Endothelial cell of umbilical vein (primary cell): Measurements from ENCODE around the gene ALDH1A3. TPM values are rescaled to one million over a fixed set of nuclear protein-coding genes. Genes with fewer than 3 reads are reported as not detected.

Experiments
- BruUV-seq: library from RNA; stranded (reverse); fragments of 400-500 nt; replicated peaks from 2 replicates; lab custom pipeline; 2021; lab: Mats Ljungman, UMichigan
- CTCF ChIA-PET: fragments of 300-600, 350-600 bp; sonication (Branson Sonifier 250); formaldehyde crosslinking; loops from one replicate; lab custom pipeline; 2021; ENCODE audit warnings: antibody characterized with exemption, inconsistent platforms; lab: Charles Lee
- POLR2A ChIA-PET: fragments of 300-600, 350-600 bp; sonication (Branson Sonifier 250); formaldehyde crosslinking; loops from one replicate; lab custom pipeline; 2021; ENCODE audit warnings: antibody characterized with exemption, inconsistent platforms; lab: Charles Lee
- DNase-seq: peaks from one replicate; pipeline ENCODE4 v3.0.0-alpha.2; 2011; ENCODE audit warnings: low read depth, low spot score
- FAIRE-seq: peaks from 2 replicates; lab custom pipeline; 2011; peaks lifted over from hg19 to GRCh38; lab: Jason Lieb, UNC
- H2AFZ ChIP-seq: 2 replicates; pipeline ENCODE4 v1.6.0; 2012; ENCODE audit warnings: low read depth, low read length, control low read depth, inconsistent platforms
- H3K27ac ChIP-seq: 2 replicates; pipeline ENCODE4 v1.5.1; 2011; ENCODE audit warnings: low read depth, mild to moderate bottlenecking, control low read depth, low read length, moderate library complexity; ENCODE audit not compliant: insufficient read depth
- H3K27me3 ChIP-seq, 2 experiments: 2 replicates each; pipeline versions ENCODE4 v1.6.0 to v1.6.1; 2011; ENCODE audit warnings: low read length in 2 of 2, mixed read lengths in 1 of 2; ENCODE audit not compliant: control insufficient read depth in 2 of 2, insufficient read depth in 2 of 2
- H3K36me3 ChIP-seq, 2 experiments: 2 replicates in 1 of 2; 3 replicates in 1 of 2; pipeline ENCODE4 v1.5.1; 2011; ENCODE audit warnings: low read length in 2 of 2, mild to moderate bottlenecking in 1 of 2, moderate library complexity in 1 of 2; ENCODE audit not compliant: control insufficient read depth in 2 of 2, insufficient read depth in 2 of 2; ENCODE audit errors: extremely low read depth in 1 of 2
- H3K4me1 ChIP-seq: 3 replicates; pipeline ENCODE4 v1.5.1; 2011; ENCODE audit warnings: mild to moderate bottlenecking, low read length; ENCODE audit not compliant: control insufficient read depth, insufficient read depth; ENCODE audit errors: extremely low read depth
- H3K4me2 ChIP-seq: 2 replicates; pipeline ENCODE4 v1.6.1; 2011; ENCODE audit warnings: low read length, control low read depth, mixed read lengths; ENCODE audit not compliant: insufficient read depth
- H3K4me3 ChIP-seq, 3 experiments: fragments of 200-600 bp in 1 of 3; sonication (generic), shearing (Covaris generic) in 1 of 3; replicated peaks in 1 of 3; 2 replicates each; pipeline ENCODE4 v1.5.1; 2011 to 2016; ENCODE audit warnings: control low read depth in 3 of 3, low read length in 3 of 3, mild to moderate bottlenecking in 2 of 3, inconsistent platforms in 1 of 3, low read depth in 1 of 3, moderate library complexity in 1 of 3; ENCODE audit not compliant: insufficient read depth in 1 of 3
- H3K79me2 ChIP-seq: 2 replicates; pipeline ENCODE4 v1.6.0; 2012; ENCODE audit warnings: low read length, inconsistent platforms; ENCODE audit not compliant: control insufficient read depth, insufficient read depth
- H3K9ac ChIP-seq: replicated peaks from 2 replicates; pipeline ENCODE3; 2011; ENCODE audit warnings: low read length, control low read depth; ENCODE audit not compliant: insufficient read depth; ENCODE audit errors: extremely low read depth
- H3K9me1 ChIP-seq: replicated peaks from 3 replicates; pipeline ENCODE4 v1.6.0; 2011; ENCODE audit warnings: mild to moderate bottlenecking, low read length; ENCODE audit not compliant: control insufficient read depth, insufficient read depth; ENCODE audit errors: extremely low read depth
- H3K9me3 ChIP-seq: replicated peaks from 2 replicates; pipeline ENCODE4 v1.5.1; 2012; ENCODE audit warnings: low read length, inconsistent platforms; ENCODE audit not compliant: control insufficient read depth, insufficient read depth
- H4K20me1 ChIP-seq: replicated peaks from 2 replicates; pipeline ENCODE3; 2011; ENCODE audit warnings: mild to moderate bottlenecking, low read length; ENCODE audit not compliant: control insufficient read depth, insufficient read depth; ENCODE audit errors: extremely low read depth
- EZH2 ChIP-seq: IDR thresholded peaks from 2 replicates; pipeline ENCODE4 v1.6.1; 2012; ENCODE audit warnings: borderline replicate concordance, low read depth, mild to moderate bottlenecking, moderate library complexity, low read length, inconsistent platforms; ENCODE audit not compliant: severe bottlenecking
- FOS ChIP-seq: IDR thresholded peaks from 2 replicates; pipeline ENCODE4 v1.6.1; 2011; ENCODE audit warnings: mild to moderate bottlenecking, low read length, moderate library complexity, borderline replicate concordance; ENCODE audit not compliant: insufficient read depth
- GATA2 ChIP-seq: IDR thresholded peaks from 2 replicates; pipeline ENCODE4 v1.7.0; 2011; ENCODE audit warnings: low read depth, mild to moderate bottlenecking, moderate library complexity, mixed read lengths, low read length; ENCODE audit not compliant: insufficient read length, insufficient read depth
- JUN ChIP-seq: IDR thresholded peaks from 2 replicates; pipeline ENCODE4 v1.6.1; 2011; ENCODE audit warnings: borderline replicate concordance, low read depth; ENCODE audit not compliant: insufficient read length, insufficient read depth
- MYC ChIP-seq: IDR thresholded peaks from one replicate; pipeline ENCODE4 v1.6.1; 2011; ENCODE audit warnings: mild to moderate bottlenecking, low read depth, low read length
- POLR2A ChIP-seq: IDR thresholded peaks from 2 replicates; pipeline ENCODE4 v1.6.1; 2012; ENCODE audit warnings: low read depth, mild to moderate bottlenecking, control low read depth, low read length
- POLR2AphosphoS5 ChIP-seq: IDR thresholded peaks from 2 replicates; pipeline ENCODE4 v1.6.1; 2012; ENCODE audit warnings: low read depth, mild to moderate bottlenecking, control low read depth, low read length, moderate library complexity; ENCODE audit not compliant: insufficient read depth
- dilution Hi-C: fragments of 300-500 bp; cut with MboI; formaldehyde crosslinking; loops from one replicate; pipeline ENCODE4 v1.15.0; 2019; ENCODE audit warnings: low sequenced_read_pairs; ENCODE audit not compliant: extremely low pct_ligation_motif_present
- intact Hi-C: fragments of 100-400 bp; cut with micrococcal nuclease; formaldehyde crosslinking; loops from one replicate; pipeline ENCODE4 v1.10.0; 2022
- polyA plus RNA-seq, 4 experiments: library from polyadenylated mRNA; depleted of rRNA in 3 of 4; stranded (reverse) in 3 of 4; unstranded in 1 of 4; fragments of >200 nt; gene quantifications; 2 replicates each; pipeline versions ENCODE4 v1.2.1 to v1.2.3, GENCODE V29; 2011 to 2012; ENCODE audit warnings: missing spikeins in 1 of 4
- total RNA-seq: library from RNA; stranded (reverse); gene quantifications from 2 replicates; pipeline ENCODE4 v1.2.3, GENCODE V29; 2021
- TF ChIP-seq, protein P1 (sequence below), 2 donors: IDR thresholded peaks; 1 replicate in 1 of 2; 2 replicates in 1 of 2; pipeline ENCODE4 v1.5.1; 2011; ENCODE audit warnings: low read length in 2 of 2, mild to moderate bottlenecking in 2 of 2, moderate library complexity in 2 of 2, control low read depth in 1 of 2, inconsistent platforms in 1 of 2, low read depth in 1 of 2; ENCODE audit not compliant: insufficient read depth in 1 of 2; ENCODE audit errors: extremely low read depth in 1 of 2
- TF ChIP-seq, protein P2 (sequence below): IDR thresholded peaks from 2 replicates; pipeline ENCODE4 v1.6.1; 2011; ENCODE audit not compliant: insufficient read depth, insufficient read length

Gene ALDH1A3
- total and polyA plus RNA-seq, 2 donors (not counting 3 experiments of a cell fraction or from before 2014, with no cell fraction given): 2.8 to 5.8 TPM

- Histone ChIP-seq H4K20me1 (no peaks in the 10 kb centered on the region), H3K27me3 (no peaks in the 10 kb centered on the region), H2AFZ (peak overlapping the region; percentile 93), H3K4me1 (peaks cover 27% of the 10 kb centered on the region), H3K4me3 (peak overlapping the region in 1 of 3 experiments; percentile 15), H3K9me3 (no peaks in the 10 kb centered on the region), H3K79me2 (no peaks in the 10 kb centered on the region), H3K9ac (peak overlapping the region; percentile 66), H3K27ac (peak overlapping the region; percentile 81), H3K9me1 (no peaks in the 10 kb centered on the region), H3K4me2 (peak overlapping the region; percentile 63), H3K36me3 (no peaks in the 10 kb centered on the region)
- peak; percentile 90 for DNase-seq
- intact Hi-C loops (loop anchor here (1.0 to 10.0 kb wide), 5 partner anchors 13 to 282 kb away; no protein-coding TSS in a partner anchor), dilution Hi-C loops (no loop called here)
- FAIRE-seq: peak; percentile 95
- CTCF ChIA-PET: interaction anchor here (1.2 to 5.1 kb wide), 5 partner anchors 9 to 104 kb away, joined by 3 to 53 read pairs (median 8); partner anchors contain the start of gene LRRK1
- POLR2A ChIA-PET: interaction anchor here (0.7 to 1.4 kb wide), 2 partner anchors 16 to 181 kb away, joined by 3 read pairs; no protein-coding TSS in a partner anchor
- BruUV-seq: no TSS peak
- peak; percentile 80 for TF ChIP-seq POLR2AphosphoS5
- TF ChIP-seq FOS: peak; percentile 65
- TF ChIP-seq MYC: no peak
- peak; percentile 68 for TF ChIP-seq JUN
Observed at GRCh38 chr15:100902436-100903167, 23.0 kb downstream of the ALDH1A3 start.

DNA sequence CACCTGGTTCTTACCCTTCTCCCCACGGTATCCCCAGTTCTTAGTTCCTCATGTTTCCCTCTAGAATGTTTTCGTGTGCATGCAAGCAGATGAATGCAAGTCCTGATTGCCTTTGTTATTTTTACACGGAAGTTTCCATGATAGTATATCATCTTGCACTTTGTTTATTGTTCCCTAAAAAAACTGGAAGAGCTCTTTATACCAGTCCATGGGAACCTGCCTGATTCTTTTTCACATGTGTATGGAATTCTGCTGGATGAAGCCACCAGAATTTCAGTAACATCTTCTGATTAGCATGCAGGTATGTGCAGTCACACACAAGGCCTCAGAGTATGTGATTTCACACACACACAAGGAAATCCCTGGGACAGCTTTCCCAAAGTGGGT, 23.5 kb downstream of the ALDH1A3 start:
- BruUV-seq: no TSS peak
- DNase-seq (no peak), FAIRE-seq (peak; percentile 26)
- H4K20me1 ChIP-seq: no peaks in the 10 kb centered on the region
- H3K9me1 ChIP-seq: no peaks in the 10 kb centered on the region
- no peak overlapping the region for H3K4me3 ChIP-seq
- H3K4me2 ChIP-seq: no peak overlapping the region
- TF ChIP-seq POLR2A: no peak
- TF ChIP-seq GATA2: no peak
- TF ChIP-seq POLR2AphosphoS5: no peak
- TF ChIP-seq FOS: no peak
- TF ChIP-seq JUN: no peak
- TF ChIP-seq, protein P1, sequence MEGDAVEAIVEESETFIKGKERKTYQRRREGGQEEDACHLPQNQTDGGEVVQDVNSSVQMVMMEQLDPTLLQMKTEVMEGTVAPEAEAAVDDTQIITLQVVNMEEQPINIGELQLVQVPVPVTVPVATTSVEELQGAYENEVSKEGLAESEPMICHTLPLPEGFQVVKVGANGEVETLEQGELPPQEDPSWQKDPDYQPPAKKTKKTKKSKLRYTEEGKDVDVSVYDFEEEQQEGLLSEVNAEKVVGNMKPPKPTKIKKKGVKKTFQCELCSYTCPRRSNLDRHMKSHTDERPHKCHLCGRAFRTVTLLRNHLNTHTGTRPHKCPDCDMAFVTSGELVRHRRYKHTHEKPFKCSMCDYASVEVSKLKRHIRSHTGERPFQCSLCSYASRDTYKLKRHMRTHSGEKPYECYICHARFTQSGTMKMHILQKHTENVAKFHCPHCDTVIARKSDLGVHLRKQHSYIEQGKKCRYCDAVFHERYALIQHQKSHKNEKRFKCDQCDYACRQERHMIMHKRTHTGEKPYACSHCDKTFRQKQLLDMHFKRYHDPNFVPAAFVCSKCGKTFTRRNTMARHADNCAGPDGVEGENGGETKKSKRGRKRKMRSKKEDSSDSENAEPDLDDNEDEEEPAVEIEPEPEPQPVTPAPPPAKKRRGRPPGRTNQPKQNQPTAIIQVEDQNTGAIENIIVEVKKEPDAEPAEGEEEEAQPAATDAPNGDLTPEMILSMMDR (IDR thresholded peaks at IDR 0.05; ENCODE audit: extremely low read depth in 1 of 2, insufficient read depth in 1 of 2, low read depth in 1 of 2, low read length in 2 of 2): no peak
- no peak for TF ChIP-seq EZH2
- TF ChIP-seq MYC: no peak
- TF ChIP-seq, protein P2, sequence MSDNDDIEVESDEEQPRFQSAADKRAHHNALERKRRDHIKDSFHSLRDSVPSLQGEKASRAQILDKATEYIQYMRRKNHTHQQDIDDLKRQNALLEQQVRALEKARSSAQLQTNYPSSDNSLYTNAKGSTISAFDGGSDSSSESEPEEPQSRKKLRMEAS: no peak
- H2AFZ ChIP-seq: no peak overlapping the region
- H3K4me1 ChIP-seq: peaks cover 27% of the 10 kb centered on the region
- H3K9ac ChIP-seq: no peak overlapping the region
- intact Hi-C loops: loop anchor here (5.0 to 10.0 kb wide), 2 partner anchors 104 to 282 kb away; no protein-coding TSS in a partner anchor
- no peaks in the 10 kb centered on the region for H3K36me3 ChIP-seq
- CTCF ChIA-PET: interaction anchor here (1.2 to 5.1 kb wide), 4 partner anchors 8 to 30 kb away, joined by 3 to 53 read pairs (median 12); partner anchors contain the start of gene LRRK1
- no peak overlapping the region for H3K27ac ChIP-seq
- no peaks in the 10 kb centered on the region for H3K79me2 ChIP-seq
- H3K27me3 ChIP-seq: no peaks in the 10 kb centered on the region
- dilution Hi-C loops: no loop called here
- no peaks in the 10 kb centered on the region for H3K9me3 ChIP-seq
- POLR2A ChIA-PET: no interaction called here
